NCI-H446 treated with DMSO at 0.1 percent for 48 hours (cell line): ENCODE data around the gene INPP5A.
"Not testable (repeated sequence)": the region's sequence is repeated elsewhere in the genome, so short reads cannot be mapped to it uniquely, and the experiment has no call there.

ENCODE experiments used
- DNase-seq: peaks from one replicate; lab custom pipeline; 2025; lab: John Stamatoyannopoulos, UW

The INPP5A gene

DNA sequence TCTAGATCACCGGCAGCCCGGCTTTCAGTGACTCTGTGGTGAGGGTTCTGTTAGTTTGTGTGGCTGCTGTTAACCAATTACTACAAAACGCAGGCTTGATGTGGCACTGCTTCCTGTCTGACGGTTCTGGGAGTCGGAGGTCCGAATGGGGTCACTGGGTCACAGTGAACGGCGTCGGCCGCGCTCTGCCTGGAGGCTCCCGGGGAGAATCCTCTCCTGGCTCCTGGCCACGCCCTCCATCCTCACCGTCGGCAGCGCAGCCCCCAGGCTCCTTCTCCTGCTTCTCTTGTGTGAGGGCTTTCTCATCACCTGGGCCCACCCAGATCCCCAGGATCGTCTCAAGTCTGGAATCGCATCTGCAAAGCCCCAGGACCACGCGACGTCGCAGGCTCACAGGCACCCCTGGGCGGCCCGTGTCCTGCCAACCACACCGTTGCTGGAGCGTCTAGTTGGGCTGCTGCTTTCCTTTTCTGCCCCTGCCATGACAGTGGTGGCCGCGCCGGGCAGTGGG is 280.2 kb downstream of the INPP5A start:
- no peak for DNase-seq

DNA sequence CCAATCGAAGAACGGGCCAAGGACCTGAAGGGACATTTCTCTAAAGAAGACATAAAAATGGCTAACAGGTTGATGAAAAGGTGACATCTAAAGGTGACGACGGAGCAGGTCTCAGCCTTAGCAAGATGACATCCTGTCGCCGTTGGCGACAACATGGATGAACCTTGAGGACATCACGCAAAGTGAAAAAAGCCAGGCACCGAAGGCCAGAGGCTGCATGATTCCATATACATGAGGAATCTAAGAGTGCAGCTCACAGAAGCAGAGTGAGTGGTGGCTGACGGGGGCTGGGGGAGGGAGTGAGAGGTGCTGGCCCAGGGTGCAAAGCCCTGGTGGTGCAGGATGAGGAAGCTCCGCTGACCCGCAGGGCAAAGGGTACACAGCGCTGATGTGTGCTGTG is 282.5 kb downstream of the INPP5A start:
- no peak for DNase-seq

DNA sequence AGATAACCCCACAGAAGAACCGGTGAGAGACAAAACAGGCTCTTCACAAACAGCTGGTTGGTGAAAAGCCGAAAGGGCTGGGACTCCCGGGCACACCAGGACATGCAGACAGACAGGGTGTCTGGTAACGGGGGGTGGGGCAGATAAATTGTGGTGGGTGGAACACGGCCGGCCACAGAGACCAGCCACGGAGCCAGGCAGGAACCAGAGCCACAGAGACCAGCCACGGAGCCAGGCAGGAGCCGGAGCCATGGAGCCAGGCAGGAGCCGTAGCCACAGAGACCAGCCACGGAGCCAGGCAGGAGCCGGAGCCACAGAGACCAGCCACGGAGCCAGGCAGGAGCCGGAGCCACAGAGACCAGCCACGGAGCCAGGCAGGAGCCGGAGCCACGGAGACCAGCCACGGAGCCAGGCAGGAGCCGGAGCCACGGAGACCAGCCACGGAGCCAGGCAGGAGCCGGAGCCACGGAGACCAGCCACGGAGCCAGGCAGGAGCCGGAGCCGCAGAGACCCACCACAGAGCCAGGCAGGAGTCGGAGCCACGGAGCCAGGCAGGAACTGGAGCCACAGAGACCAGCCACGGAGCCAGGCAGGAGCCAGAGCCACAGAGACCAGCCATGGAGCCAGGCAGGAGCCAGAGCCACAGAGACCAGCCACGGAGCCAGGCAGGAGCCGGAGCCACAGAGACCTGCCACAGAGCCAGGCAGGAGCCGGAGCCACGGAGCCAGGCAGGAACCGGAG is 288.4 kb downstream of the INPP5A start:
- not testable (repeated sequence) for DNase-seq

DNA sequence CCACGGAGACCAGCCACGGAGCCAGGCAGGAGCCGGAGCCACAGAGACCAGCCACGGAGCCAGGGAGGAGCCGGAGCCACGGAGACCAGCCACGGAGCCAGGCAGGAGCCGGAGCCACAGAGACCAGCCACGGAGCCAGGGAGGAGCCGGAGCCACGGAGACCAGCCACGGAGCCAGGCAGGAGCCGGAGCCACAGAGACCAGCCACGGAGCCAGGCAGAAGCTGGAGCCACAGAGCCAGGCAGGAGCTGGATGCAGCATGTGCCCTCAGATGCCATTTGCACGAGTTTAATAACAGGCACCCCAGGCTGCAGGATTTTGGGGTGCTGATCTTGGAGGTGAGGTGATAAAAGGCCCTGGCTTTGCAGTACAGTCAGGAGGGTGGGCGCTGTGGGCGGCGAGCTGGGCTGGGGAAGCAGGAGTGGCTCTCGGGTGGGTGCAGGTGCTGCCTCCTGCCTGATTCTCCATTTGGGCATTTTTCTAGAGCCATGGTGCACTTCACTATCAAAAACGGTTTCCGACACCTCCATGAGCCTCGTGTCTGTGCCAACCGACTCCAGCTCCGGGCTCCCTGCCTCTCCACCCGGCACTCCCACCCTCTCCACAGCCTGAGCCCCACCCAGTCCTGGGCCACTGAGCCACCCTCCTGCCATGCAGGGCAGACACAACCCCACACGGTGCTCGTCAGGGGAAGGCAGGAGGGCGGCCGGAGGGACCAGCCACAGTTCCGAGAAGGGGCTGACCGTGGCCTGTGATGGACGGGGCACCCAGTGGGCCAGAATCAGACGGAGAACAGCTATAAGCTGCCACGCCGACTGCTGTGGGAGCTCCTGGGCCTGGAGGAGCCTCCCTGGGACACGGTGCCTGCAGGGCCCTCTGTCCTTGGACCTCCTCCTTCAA is 289.2 kb downstream of the INPP5A start:
- no peak for DNase-seq

DNA sequence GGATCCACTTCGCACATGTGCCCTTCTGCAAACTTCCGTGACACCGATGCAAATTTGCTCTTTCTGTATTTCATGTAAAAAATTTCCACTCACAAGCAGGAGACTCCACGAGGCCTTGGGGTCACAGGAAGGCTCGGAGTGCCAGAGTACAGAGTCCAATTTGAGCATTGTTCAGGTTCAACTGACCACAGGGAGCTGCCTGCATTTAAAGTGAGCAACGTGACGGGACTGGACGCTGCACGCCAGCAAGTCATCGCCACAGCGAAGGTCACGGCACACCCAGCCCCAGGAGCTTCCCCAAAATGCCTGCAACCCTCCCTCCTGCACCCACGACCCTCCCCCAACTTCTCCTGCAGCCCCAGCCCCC is 289.8 kb downstream of the INPP5A start:
- DNase-seq: no peak

DNA sequence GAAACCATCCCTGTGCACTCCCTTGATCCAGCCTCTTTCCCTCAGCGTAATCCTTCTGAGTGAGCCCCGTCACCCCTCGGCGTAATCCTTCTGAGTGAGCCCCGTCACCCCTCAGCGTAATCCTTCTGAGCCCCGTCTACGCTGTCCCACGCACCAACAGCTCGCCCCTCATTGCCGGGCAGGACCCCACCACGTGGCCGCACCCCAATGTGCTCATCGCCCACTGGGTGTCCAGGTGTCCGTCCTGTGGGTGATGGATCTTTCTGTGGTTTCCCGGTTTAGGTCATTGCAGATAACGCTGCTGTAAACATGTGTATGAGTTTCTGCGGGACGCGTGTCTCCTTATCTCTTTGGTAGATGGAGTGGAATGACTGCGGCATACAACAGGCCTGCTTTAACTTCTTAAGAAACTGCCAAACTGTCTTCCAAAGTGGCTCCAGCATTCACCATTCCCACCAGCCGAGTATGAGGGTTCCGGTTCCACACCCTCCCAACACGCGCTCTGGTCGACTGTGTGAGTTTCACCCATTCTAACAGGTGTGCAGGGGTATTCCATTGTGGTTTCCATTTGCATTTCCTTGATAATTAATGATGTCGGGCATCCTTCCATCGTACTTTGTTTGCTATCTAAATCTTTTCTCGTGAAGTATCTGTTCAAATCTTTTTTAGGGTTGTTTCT is 290.4 kb downstream of the INPP5A start:
- DNase-seq: no peak

DNA sequence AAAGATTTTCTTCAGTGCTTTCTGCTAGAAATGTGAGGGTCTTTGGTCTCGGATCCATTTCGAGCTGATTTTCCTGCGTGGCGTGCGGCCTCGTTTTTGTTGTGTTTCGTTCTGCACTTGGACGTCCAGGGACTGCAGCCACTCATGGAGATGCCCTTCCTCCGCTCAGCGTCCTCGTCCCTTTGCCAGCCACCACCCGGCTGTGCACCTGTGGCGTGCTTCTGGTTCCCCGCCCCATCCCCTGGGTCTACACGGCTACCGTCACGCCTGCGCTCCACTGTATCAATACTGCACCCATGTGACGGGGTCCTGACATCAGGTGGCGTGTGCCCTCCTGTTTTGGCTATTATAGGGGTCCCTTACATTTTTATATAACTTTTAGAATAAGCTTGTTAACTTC is 291.1 kb downstream of the INPP5A start:
- DNase-seq: no peak

DNA sequence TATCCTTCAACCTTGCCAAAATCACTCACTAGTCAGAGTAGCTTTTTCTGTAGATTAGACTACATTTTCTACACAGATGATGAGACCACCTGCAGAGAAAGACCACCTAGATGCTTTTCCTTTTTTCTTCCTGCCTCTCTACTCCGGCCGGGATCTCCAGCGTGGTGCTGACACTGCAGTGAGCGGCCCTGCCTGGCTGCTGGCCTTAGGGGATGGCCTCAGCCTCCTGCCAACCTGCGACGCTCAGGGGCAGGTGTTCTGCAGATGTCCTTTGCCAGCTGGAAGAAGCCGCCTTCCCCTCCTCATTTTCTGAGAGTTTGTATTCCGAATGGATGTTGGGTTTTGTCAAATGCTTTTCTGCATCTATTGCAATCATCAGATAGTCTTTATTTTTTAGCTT is 291.8 kb downstream of the INPP5A start:
- no peak for DNase-seq

DNA sequence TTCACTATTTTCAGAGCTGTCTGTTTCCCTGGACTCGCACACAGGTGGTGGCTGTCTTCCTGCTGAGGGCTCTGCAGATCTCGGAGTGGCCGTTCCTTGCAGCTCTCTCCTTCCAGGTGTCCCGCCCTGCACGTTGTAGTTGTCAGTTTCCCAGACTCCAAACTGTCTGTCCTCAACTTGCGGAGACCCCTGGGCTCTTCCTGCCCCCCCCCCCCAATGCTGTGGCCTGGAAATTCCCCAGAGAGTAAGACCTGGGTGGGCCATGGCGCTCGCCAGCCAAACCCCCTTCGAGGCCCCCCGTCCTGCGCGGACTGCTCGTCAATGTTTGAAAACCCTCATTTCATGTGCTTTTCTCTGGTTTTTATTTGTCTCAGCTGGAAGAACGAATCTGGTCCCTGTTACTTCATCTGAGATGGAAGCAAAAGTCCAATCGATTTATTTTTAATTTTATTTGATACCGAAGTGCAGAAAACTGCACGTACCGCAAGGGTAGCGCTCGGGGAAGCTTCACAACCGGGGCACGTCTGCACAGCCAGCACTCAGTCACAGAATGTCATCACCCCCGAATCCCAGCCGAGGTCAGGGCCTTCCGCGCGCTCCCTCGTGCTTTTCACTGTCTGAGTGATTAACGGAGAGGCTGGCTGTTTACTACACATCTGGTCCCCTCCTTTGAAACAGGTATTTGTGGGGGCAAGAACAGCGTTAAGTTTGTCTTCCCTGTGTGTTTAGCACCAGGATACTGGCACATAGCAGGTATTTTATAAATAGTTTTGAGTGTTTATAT is 294.8 kb downstream of the INPP5A start:
- no peak for DNase-seq
